ENCODE data around the gene PLA2G1B.

- TF ChIP-seq, protein P1, sequence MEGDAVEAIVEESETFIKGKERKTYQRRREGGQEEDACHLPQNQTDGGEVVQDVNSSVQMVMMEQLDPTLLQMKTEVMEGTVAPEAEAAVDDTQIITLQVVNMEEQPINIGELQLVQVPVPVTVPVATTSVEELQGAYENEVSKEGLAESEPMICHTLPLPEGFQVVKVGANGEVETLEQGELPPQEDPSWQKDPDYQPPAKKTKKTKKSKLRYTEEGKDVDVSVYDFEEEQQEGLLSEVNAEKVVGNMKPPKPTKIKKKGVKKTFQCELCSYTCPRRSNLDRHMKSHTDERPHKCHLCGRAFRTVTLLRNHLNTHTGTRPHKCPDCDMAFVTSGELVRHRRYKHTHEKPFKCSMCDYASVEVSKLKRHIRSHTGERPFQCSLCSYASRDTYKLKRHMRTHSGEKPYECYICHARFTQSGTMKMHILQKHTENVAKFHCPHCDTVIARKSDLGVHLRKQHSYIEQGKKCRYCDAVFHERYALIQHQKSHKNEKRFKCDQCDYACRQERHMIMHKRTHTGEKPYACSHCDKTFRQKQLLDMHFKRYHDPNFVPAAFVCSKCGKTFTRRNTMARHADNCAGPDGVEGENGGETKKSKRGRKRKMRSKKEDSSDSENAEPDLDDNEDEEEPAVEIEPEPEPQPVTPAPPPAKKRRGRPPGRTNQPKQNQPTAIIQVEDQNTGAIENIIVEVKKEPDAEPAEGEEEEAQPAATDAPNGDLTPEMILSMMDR (IDR thresholded peaks at IDR 0.05) = peak; percentile 44 to 61 (median 54)
- TF ChIP-seq POLR2A (IDR thresholded peaks at IDR 0.05) (no peak), POLR2AphosphoS5 (IDR thresholded peaks at IDR 0.05) (peak; percentile 12 to 45 (median 32))
Measured at GRCh38 chr12:120301962-120302815, 25.4 kb downstream of the PLA2G1B start, which contains the start of gene SIRT4.
